HG03060 (cell line): ENCODE measurements around the gene TMEM38A.
"Not testable (repeated sequence)": the region's sequence is repeated elsewhere in the genome, so short reads cannot be mapped to it uniquely, and the experiment has no call there.

Source experiments
- ATAC-seq: cut with Tn5 transposase; IDR thresholded peaks from one replicate; pipeline ENCODE4 v1.9.1; 2021; ENCODE audit warnings: low read depth, moderate number of reproducible peaks; ENCODE audit not compliant: unreplicated experiment

The TMEM38A gene

GRCh38 chr19:16631465-16631864 is 29.5 kb upstream of the TMEM38A start:
- ATAC-seq, result no peak

- ATAC-seq, result no peak
Observed at GRCh38 chr19:16637535-16637934, 23.4 kb upstream of the TMEM38A start.

GRCh38 chr19:16638666-16639065 is 22.3 kb upstream of the TMEM38A start:
- no peak for ATAC-seq

GRCh38 chr19:16640951-16641350 is 20.0 kb upstream of the TMEM38A start:
- ATAC-seq, result no peak

- ATAC-seq, result no peak
Observed at GRCh38 chr19:16641695-16642094, 19.2 kb upstream of the TMEM38A start.

- no peak for ATAC-seq
Observed at GRCh38 chr19:16645140-16645539, 15.8 kb upstream of the TMEM38A start.

- ATAC-seq, result no peak
Observed at GRCh38 chr19:16649734-16650133, 11.2 kb upstream of the TMEM38A start.

- no peak for ATAC-seq
Observed at GRCh38 chr19:16650821-16651220, 10.1 kb upstream of the TMEM38A start.

- not testable (repeated sequence) for ATAC-seq
Observed at GRCh38 chr19:16651421-16652188, 9.3 kb upstream of the TMEM38A start.

- ATAC-seq, result no peak
Observed at GRCh38 chr19:16652854-16653253, 8.1 kb upstream of the TMEM38A start.

- ATAC-seq, result no peak
Observed at GRCh38 chr19:16654140-16654539, 6.8 kb upstream of the TMEM38A start.

- no peak for ATAC-seq
Observed at GRCh38 chr19:16654627-16655026, 6.3 kb upstream of the TMEM38A start.

GRCh38 chr19:16655727-16656126 is 5.2 kb upstream of the TMEM38A start:
- no peak for ATAC-seq

- ATAC-seq, result no peak
Observed at GRCh38 chr19:16657384-16657783, 3.6 kb upstream of the TMEM38A start.

- no peak for ATAC-seq
Observed at GRCh38 chr19:16659464-16659831, 1.5 kb upstream of the TMEM38A start.

GRCh38 chr19:16659832-16660708 is 869 bp upstream of the TMEM38A start, which contains the start of gene SMIM7:
SMIM7 (minus strand) TSS chr19:16660144; CDS start chr19:16660110, 34 bp downstream.
- peak; percentile 70 for ATAC-seq

GRCh38 chr19:16661480-16662034 is 618 bp downstream of the TMEM38A start:
- ATAC-seq, result no peak

- no peak for ATAC-seq
Observed at GRCh38 chr19:16668176-16668575, 7.2 kb downstream of the TMEM38A start.

- ATAC-seq, result not testable (repeated sequence)
Observed at GRCh38 chr19:16668702-16669101, 7.8 kb downstream of the TMEM38A start.

GRCh38 chr19:16670291-16670690 is 9.4 kb downstream of the TMEM38A start:
- ATAC-seq, result no peak

- no peak for ATAC-seq
Observed at GRCh38 chr19:16671652-16672274, 10.8 kb downstream of the TMEM38A start.
